ENCODE measurements around the gene POLR3K. TPM values are rescaled to one million over a fixed set of nuclear protein-coding genes. Genes with fewer than 3 reads are reported as not detected.

The POLR3K gene
- total and polyA plus RNA-seq, 2 donors (not counting 1 experiment from before 2014, with no cell fraction given) = 3.3 to 12.9 TPM

DNA sequence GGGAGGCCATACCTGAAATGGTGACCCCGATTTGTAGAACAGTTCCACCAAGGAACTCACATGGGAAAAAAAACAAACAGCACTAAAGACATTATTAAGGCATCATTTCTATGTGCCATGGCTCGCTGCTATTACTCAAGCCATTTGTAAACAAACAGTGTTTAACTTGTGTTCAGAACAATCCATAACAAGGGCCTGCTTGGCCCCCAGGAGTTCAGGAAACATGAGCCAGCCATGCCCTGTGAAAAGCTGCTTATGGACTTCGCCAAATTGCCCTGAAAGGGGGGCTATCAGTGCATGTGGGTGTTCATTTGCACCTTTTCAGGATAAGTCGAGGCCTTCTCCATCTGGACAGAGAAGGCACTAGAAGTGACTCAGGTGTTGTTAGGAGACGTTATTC lies 8.0 kb downstream of the POLR3K start:
- Histone ChIP-seq H3K79me2 (ENCODE audit: control insufficient read depth, insufficient read depth, low read length) (no peaks in the 10 kb centered on the region), H2AFZ (ENCODE audit: low read length) (no peak overlapping the region), H3K9ac (ENCODE audit: insufficient read depth, low read length) (no peak overlapping the region), H3K36me3 (ENCODE audit: control insufficient read depth, insufficient read depth, low read length) (peaks cover 6% of the 10 kb centered on the region), H3K27ac (ENCODE audit: insufficient read depth, low read length) (no peak overlapping the region), H3K9me3 (ENCODE audit: control insufficient read depth, insufficient read depth, low read depth, low read length) (no peaks in the 10 kb centered on the region), H3K27me3 (ENCODE audit: control insufficient read depth, insufficient read depth, low read length) (no peaks in the 10 kb centered on the region), H3K4me2 (ENCODE audit: extremely low read depth, insufficient read depth, low read length) (no peak overlapping the region), H3K4me3 (replicated peaks in 1 of 4; ENCODE audit: control extremely low read depth in 1 of 4, insufficient read depth in 1 of 4, low read depth in 3 of 4, low read length in 4 of 4) (no peak overlapping the region), H4K20me1 (ENCODE audit: control insufficient read depth, extremely low read depth, insufficient read depth, low read length) (no peaks in the 10 kb centered on the region), H3K4me1 (ENCODE audit: control insufficient read depth, extremely low read depth, insufficient read depth, low read length) (no peaks in the 10 kb centered on the region)
- DNase-seq (ENCODE audit: low read depth in 2 of 2) = no peak
- TF ChIP-seq, protein P1, sequence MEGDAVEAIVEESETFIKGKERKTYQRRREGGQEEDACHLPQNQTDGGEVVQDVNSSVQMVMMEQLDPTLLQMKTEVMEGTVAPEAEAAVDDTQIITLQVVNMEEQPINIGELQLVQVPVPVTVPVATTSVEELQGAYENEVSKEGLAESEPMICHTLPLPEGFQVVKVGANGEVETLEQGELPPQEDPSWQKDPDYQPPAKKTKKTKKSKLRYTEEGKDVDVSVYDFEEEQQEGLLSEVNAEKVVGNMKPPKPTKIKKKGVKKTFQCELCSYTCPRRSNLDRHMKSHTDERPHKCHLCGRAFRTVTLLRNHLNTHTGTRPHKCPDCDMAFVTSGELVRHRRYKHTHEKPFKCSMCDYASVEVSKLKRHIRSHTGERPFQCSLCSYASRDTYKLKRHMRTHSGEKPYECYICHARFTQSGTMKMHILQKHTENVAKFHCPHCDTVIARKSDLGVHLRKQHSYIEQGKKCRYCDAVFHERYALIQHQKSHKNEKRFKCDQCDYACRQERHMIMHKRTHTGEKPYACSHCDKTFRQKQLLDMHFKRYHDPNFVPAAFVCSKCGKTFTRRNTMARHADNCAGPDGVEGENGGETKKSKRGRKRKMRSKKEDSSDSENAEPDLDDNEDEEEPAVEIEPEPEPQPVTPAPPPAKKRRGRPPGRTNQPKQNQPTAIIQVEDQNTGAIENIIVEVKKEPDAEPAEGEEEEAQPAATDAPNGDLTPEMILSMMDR (conservative IDR thresholded peaks at IDR 0.05 in 1 of 2, IDR thresholded peaks at IDR 0.05 in 1 of 2; ENCODE audit: low read depth in 1 of 2, low read length in 2 of 2) = no peak
- no peak for TF ChIP-seq EZH2 (IDR thresholded peaks at IDR 0.05; ENCODE audit: low read length, missing control alignments)

DNA sequence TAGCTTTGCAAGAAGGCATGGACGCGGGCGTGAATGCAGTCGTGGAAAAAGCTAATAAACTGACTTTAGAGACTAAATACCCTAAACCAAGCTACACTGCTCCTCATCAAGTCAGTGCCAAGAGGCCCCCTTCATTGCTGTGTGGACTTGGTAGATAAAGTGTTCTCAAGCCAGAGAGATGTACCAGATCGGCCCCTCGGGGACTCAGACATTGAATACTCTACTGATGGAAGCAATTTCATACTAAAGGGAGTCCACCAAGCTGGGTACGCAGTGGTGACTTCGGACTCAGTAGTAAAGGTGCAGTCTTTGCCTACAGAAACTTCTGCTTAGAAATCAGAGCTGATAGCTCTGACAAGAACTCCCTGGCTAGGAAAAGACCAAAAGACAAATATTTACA lies 8.8 kb downstream of the POLR3K start:
- Histone ChIP-seq H3K9ac (ENCODE audit: insufficient read depth, low read length) (no peak overlapping the region), H3K27me3 (ENCODE audit: control insufficient read depth, insufficient read depth, low read length) (no peaks in the 10 kb centered on the region), H3K4me2 (ENCODE audit: extremely low read depth, insufficient read depth, low read length) (no peak overlapping the region), H3K9me3 (ENCODE audit: control insufficient read depth, insufficient read depth, low read depth, low read length) (no peaks in the 10 kb centered on the region), H3K79me2 (ENCODE audit: control insufficient read depth, insufficient read depth, low read length) (no peaks in the 10 kb centered on the region), H3K36me3 (ENCODE audit: control insufficient read depth, insufficient read depth, low read length) (peaks cover 6% of the 10 kb centered on the region), H3K27ac (ENCODE audit: insufficient read depth, low read length) (no peak overlapping the region), H3K4me1 (ENCODE audit: control insufficient read depth, extremely low read depth, insufficient read depth, low read length) (no peaks in the 10 kb centered on the region), H4K20me1 (ENCODE audit: control insufficient read depth, extremely low read depth, insufficient read depth, low read length) (no peaks in the 10 kb centered on the region), H3K4me3 (replicated peaks in 1 of 4; ENCODE audit: control extremely low read depth in 1 of 4, insufficient read depth in 1 of 4, low read depth in 3 of 4, low read length in 4 of 4) (no peak overlapping the region), H2AFZ (ENCODE audit: low read length) (no peak overlapping the region)
- TF ChIP-seq, protein P1 (conservative IDR thresholded peaks at IDR 0.05 in 1 of 2, IDR thresholded peaks at IDR 0.05 in 1 of 2; ENCODE audit: low read depth in 1 of 2, low read length in 2 of 2) = no peak
- TF ChIP-seq EZH2 (IDR thresholded peaks at IDR 0.05; ENCODE audit: low read length, missing control alignments) = no peak
- no peak for DNase-seq (ENCODE audit: low read depth in 2 of 2)

DNA sequence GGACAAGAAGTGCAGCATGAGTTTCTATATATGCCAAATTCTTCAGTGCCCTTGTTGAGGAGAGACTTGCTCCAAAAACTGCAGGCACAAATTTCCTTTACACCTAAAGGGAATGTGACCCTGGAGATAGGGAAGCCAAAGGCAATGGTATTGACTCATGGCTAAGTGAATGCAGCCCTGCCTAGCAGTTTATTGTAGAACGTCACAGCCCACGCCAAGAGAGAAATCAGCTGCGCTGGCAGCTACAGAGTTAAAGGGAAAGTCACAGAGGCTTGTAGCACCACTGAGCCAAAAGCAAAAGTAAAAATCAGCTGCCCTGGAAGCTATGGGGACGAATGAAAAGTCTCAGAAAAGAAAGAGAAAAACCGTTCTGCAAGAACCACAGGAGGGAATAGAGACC lies 10.1 kb downstream of the POLR3K start:
- no peak for DNase-seq (ENCODE audit: low read depth in 2 of 2)
- Histone ChIP-seq H3K27ac (ENCODE audit: insufficient read depth, low read length) (no peak overlapping the region), H4K20me1 (ENCODE audit: control insufficient read depth, extremely low read depth, insufficient read depth, low read length) (no peaks in the 10 kb centered on the region), H3K4me1 (ENCODE audit: control insufficient read depth, extremely low read depth, insufficient read depth, low read length) (no peaks in the 10 kb centered on the region), H3K9ac (ENCODE audit: insufficient read depth, low read length) (no peak overlapping the region), H3K36me3 (ENCODE audit: control insufficient read depth, insufficient read depth, low read length) (peaks cover 6% of the 10 kb centered on the region), H3K79me2 (ENCODE audit: control insufficient read depth, insufficient read depth, low read length) (no peaks in the 10 kb centered on the region), H3K27me3 (ENCODE audit: control insufficient read depth, insufficient read depth, low read length) (no peaks in the 10 kb centered on the region), H3K9me3 (ENCODE audit: control insufficient read depth, insufficient read depth, low read depth, low read length) (no peaks in the 10 kb centered on the region), H3K4me3 (replicated peaks in 1 of 4; ENCODE audit: control extremely low read depth in 1 of 4, insufficient read depth in 1 of 4, low read depth in 3 of 4, low read length in 4 of 4) (no peak overlapping the region), H2AFZ (ENCODE audit: low read length) (no peak overlapping the region), H3K4me2 (ENCODE audit: extremely low read depth, insufficient read depth, low read length) (no peak overlapping the region)
- TF ChIP-seq EZH2 (IDR thresholded peaks at IDR 0.05; ENCODE audit: low read length, missing control alignments) = no peak
- TF ChIP-seq, protein P1 (conservative IDR thresholded peaks at IDR 0.05 in 1 of 2, IDR thresholded peaks at IDR 0.05 in 1 of 2; ENCODE audit: low read depth in 1 of 2, low read length in 2 of 2) = no peak

Data from fibroblast of lung (primary cell).